Sigmoid colon (tissue), 7 donors: ENCODE data around the gene PLEKHN1. TPM values are rescaled to one million over a fixed set of nuclear protein-coding genes. Genes with fewer than 3 reads are reported as not detected.

ENCODE experiments used
- DNase-seq: peaks from one replicate; pipeline ENCODE4 v3.0.0-alpha.2; 2019
- H3K27ac ChIP-seq, 4 donors: fragments of 200-600 bp; sonication (generic); one replicate each; pipeline ENCODE4 v1.5.1; 2016 to 2019; ENCODE audit warnings: mild to moderate bottlenecking in 1 of 4
- H3K27me3 ChIP-seq, 3 donors: fragments of 200-600 bp; sonication (generic); one replicate each; pipeline ENCODE4 v1.5.1; 2019; ENCODE audit warnings: mild to moderate bottlenecking in 1 of 3
- H3K36me3 ChIP-seq, 4 donors: fragments of 200-600 bp; sonication (generic); one replicate each; pipeline ENCODE4 v1.5.1; 2016 to 2019
- H3K4me1 ChIP-seq, 4 donors: fragments of 200-600 bp; sonication (generic); one replicate each; pipeline ENCODE4 v1.5.1; 2017 to 2019
- H3K4me3 ChIP-seq, 4 donors: fragments of 200-600 bp; sonication (generic); one replicate each; pipeline ENCODE4 v1.5.1; 2017 to 2019; ENCODE audit warnings: mild to moderate bottlenecking in 2 of 4, moderate library complexity in 1 of 4
- H3K9me3 ChIP-seq, 4 donors: fragments of 200-600 bp in 3 of 4; sonication (generic) in 3 of 4; one replicate each; pipeline versions ENCODE4 v1.5.1 to v1.6.1; 2013 to 2019
- EP300 ChIP-seq, 4 donors: sonication (generic); formaldehyde crosslinking; IDR thresholded peaks; one replicate each; pipeline ENCODE4 v1.6.1; 2017; ENCODE audit warnings: antibody characterized with exemption in 4 of 4
- POLR2A ChIP-seq, 2 donors: fragments of 450-650 bp; IDR thresholded peaks; one replicate each; pipeline ENCODE4 v1.6.1; 2016; ENCODE audit warnings: antibody characterized with exemption in 2 of 2, mild to moderate bottlenecking in 2 of 2, moderate library complexity in 2 of 2
- POLR2AphosphoS5 ChIP-seq, 4 donors: sonication (generic); formaldehyde crosslinking; IDR thresholded peaks; one replicate each; pipeline ENCODE4 v1.6.1; 2017; ENCODE audit warnings: antibody characterized with exemption in 4 of 4
- WGBS, 2 donors: extraction: QIAGEN DNeasy Blood & Tissue Kit; methylation state at CpG; one replicate each; pipeline ENCODE4 v1.1.7; 2013; 5-methylcytosine and 5-hydroxymethylcytosine counted together
- intact Hi-C: fragments of 100-400 bp; cut with DNase I; formaldehyde crosslinking; loops from one replicate; pipeline ENCODE4 v1.15.1; 2023
- polyA plus RNA-seq, 3 donors: library from polyadenylated mRNA; stranded (reverse); fragments of 200-250 nt; gene quantifications; one replicate each; pipeline ENCODE4 v1.2.3, GENCODE V29; 2013
- total RNA-seq, 4 donors: library from RNA; depleted of rRNA; stranded (reverse); fragments of >200 nt; gene quantifications; one replicate each; pipeline ENCODE4 v1.1.0, GENCODE V29; 2016
- TF ChIP-seq, protein P1 (sequence below), 4 experiments: fragments of 450-650 bp in 3 of 4; fragments of 200-600 bp in 1 of 4; IDR thresholded peaks; one replicate each; pipeline ENCODE4 v1.5.1; 2016 to 2019; ENCODE audit warnings: antibody characterized with exemption in 4 of 4, mild to moderate bottlenecking in 3 of 4, moderate library complexity in 2 of 4
- donor health status: healthy with polysubstance abuse.
- donor health status: Bipolar disorder and iron deficiency.
- donor health status: healthy.

PLEKHN1 gene
- total and polyA plus RNA-seq, 7 donors = 0.46 to 1.5 TPM; not detected in 5

- no peak overlapping the region for H3K27ac ChIP-seq
- H3K27me3 ChIP-seq = peaks cover 21 to 69% (median 42%) of the 10 kb centered on the region in 3 donors
- TF ChIP-seq EP300 (IDR thresholded peaks at IDR 0.05) (no peak), POLR2AphosphoS5 (IDR thresholded peaks at IDR 0.05) (no peak), POLR2A (IDR thresholded peaks at IDR 0.05) (no peak)
- TF ChIP-seq, protein P1, sequence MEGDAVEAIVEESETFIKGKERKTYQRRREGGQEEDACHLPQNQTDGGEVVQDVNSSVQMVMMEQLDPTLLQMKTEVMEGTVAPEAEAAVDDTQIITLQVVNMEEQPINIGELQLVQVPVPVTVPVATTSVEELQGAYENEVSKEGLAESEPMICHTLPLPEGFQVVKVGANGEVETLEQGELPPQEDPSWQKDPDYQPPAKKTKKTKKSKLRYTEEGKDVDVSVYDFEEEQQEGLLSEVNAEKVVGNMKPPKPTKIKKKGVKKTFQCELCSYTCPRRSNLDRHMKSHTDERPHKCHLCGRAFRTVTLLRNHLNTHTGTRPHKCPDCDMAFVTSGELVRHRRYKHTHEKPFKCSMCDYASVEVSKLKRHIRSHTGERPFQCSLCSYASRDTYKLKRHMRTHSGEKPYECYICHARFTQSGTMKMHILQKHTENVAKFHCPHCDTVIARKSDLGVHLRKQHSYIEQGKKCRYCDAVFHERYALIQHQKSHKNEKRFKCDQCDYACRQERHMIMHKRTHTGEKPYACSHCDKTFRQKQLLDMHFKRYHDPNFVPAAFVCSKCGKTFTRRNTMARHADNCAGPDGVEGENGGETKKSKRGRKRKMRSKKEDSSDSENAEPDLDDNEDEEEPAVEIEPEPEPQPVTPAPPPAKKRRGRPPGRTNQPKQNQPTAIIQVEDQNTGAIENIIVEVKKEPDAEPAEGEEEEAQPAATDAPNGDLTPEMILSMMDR (IDR thresholded peaks at IDR 0.05) = no peak
- no peak for DNase-seq
- intact Hi-C loops = no loop called here
- H3K4me3 ChIP-seq = no peak overlapping the region
- H3K9me3 ChIP-seq = no peaks in the 10 kb centered on the region
- peaks cover 0 to 12% (median 11%) of the 10 kb centered on the region in 4 donors for H3K4me1 ChIP-seq
- no peaks in the 10 kb centered on the region for H3K36me3 ChIP-seq
- WGBS, 2 donors = 52 to 84% methylated on average over 40 of the region's 40 CpGs
Measured at GRCh38 chr1:929712-930632, 36.3 kb upstream of the PLEKHN1 start.

DNA sequence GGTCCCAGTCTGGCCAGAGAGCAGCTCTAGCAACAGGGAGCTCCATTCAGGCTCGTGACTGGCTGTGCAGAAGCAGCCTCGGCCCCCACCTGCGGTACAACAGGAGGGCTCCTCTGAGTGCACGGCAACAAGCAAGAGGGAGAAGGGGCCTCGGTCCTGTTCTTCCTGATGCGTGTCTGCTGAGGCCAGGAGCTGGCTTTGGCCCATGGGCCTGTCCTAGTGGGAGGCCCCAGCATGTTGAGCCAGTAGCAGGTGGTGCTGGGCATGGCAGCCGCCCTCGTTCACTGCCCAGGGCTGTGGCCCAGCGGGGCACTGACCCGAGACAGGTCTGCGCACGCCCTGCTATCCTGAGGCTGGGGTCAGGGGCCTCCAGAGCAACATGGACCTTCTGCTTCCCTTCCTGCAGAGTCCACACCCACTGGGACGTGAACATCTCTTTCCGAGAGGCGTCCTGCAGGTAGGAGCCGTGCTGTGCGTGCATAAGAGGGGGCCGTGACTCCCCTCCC lies 35.6 kb upstream of the PLEKHN1 start:
- Histone ChIP-seq H3K36me3 (no peaks in the 10 kb centered on the region), H3K27me3 (peaks cover 23 to 69% (median 44%) of the 10 kb centered on the region in 3 donors), H3K9me3 (no peaks in the 10 kb centered on the region), H3K4me3 (no peak overlapping the region), H3K27ac (no peak overlapping the region), H3K4me1 (peaks cover 0 to 11% (median 9%) of the 10 kb centered on the region in 4 donors)
- DNase-seq = no peak
- 39 to 74% methylated on average over 18 of the region's 18 CpGs for WGBS, 2 donors
- TF ChIP-seq EP300 (IDR thresholded peaks at IDR 0.05) = no peak
- TF ChIP-seq, protein P1 (IDR thresholded peaks at IDR 0.05) = no peak
- no peak for TF ChIP-seq POLR2AphosphoS5 (IDR thresholded peaks at IDR 0.05)
- TF ChIP-seq POLR2A (IDR thresholded peaks at IDR 0.05) = no peak
- intact Hi-C loops = no loop called here

DNA sequence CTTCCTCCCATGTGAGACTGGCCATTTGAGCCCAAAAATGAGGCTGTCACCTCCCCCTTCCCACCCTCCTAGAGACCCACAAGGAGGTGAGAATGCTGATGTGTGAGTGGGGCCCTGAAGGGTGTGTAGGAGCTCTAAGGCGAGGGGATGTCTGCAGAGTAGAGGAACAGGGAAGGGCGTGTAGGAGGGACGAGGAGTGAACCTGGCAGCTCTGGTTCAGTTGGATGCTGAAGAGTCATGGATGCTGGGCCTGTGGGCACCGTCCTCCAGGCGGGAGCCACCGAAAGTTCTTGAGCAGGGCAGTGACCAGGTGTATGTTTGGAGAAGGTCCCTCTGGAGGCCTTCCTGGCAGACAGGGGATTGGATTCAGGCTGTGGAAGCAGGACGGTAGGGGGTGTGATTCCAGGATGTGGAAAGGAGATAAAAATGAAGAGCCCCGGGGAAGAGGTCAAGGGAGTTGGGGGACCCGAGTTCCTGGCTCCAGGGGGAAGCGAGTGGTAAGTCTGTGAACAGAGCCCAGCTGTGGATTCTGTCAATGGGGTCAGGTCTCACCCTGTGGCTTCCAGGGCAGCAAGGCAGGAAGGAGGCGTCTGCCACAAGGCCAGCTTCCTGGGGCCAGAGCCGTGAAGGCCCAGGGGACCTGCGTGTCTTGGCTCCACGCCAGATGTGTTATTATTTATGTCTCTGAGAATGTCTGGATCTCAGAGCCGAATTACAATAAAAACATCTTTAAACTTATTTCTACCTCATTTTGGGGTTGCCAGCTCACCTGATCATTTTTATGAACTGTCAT lies 34.7 kb upstream of the PLEKHN1 start:
- peaks cover 17 to 69% (median 44%) of the 10 kb centered on the region in 3 donors for H3K27me3 ChIP-seq
- no peak overlapping the region for H3K27ac ChIP-seq
- TF ChIP-seq, protein P1 (IDR thresholded peaks at IDR 0.05) = no peak
- no peak for TF ChIP-seq POLR2A (IDR thresholded peaks at IDR 0.05)
- no peaks in the 10 kb centered on the region for H3K36me3 ChIP-seq
- intact Hi-C loops = no loop called here
- H3K9me3 ChIP-seq = no peaks in the 10 kb centered on the region
- no peak overlapping the region for H3K4me3 ChIP-seq
- 26 to 55% methylated on average over 15 of the region's 15 CpGs for WGBS, 2 donors
- H3K4me1 ChIP-seq = peaks cover 0 to 10% (median 9%) of the 10 kb centered on the region in 4 donors
- no peak for DNase-seq

DNA sequence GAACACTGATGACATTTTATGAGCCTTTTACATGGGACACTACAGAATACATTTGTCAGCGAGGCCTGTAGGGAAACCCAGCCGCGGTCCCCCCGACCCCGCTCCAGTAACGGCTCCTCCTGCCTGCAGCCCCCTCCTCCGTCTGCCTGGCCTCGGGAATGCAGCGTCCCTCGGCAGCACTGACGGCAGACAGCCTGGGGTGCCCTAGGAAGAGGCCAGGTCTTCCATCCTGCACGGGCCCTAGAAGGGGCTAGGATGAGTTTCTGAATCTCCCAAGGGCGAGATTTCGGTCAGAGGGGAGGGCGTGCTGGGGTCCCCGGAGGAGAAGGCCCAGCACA lies 34.1 kb upstream of the PLEKHN1 start:
- intact Hi-C loops = no loop called here
- TF ChIP-seq EP300 (IDR thresholded peaks at IDR 0.05) = no peak
- TF ChIP-seq, protein P1 (IDR thresholded peaks at IDR 0.05) = no peak
- TF ChIP-seq POLR2AphosphoS5 (IDR thresholded peaks at IDR 0.05) = no peak
- no peak for TF ChIP-seq POLR2A (IDR thresholded peaks at IDR 0.05)

More for the DNA sequence above, 34.1 kb upstream of the PLEKHN1 start:
- Histone ChIP-seq H3K27me3 (peaks cover 15 to 69% (median 44%) of the 10 kb centered on the region in 3 donors), H3K9me3 (no peaks in the 10 kb centered on the region), H3K36me3 (no peaks in the 10 kb centered on the region), H3K4me3 (no peak overlapping the region), H3K27ac (no peak overlapping the region), H3K4me1 (peaks cover 0 to 10% (median 9%) of the 10 kb centered on the region in 4 donors)
- WGBS, 2 donors = 50 to 75% methylated on average over 16 of the region's 16 CpGs
- DNase-seq = no peak
